Activated naive CD8-positive, alpha-beta T cell (primary cell): Measurements from ENCODE around the gene SCYL1.

Experiments used
- H3K27ac Mint-ChIP-seq: one replicate; pipeline ENCODE4 v1.8.0; 2021; ENCODE audit warnings: mixed read lengths
- H3K27me3 Mint-ChIP-seq: one replicate; pipeline ENCODE4 v1.8.0; 2021; ENCODE audit warnings: mixed read lengths
- H3K36me3 Mint-ChIP-seq: one replicate; pipeline ENCODE4 v1.8.0; 2021; ENCODE audit warnings: mixed read lengths
- H3K4me1 Mint-ChIP-seq: one replicate; pipeline ENCODE4 v1.8.0; 2021; ENCODE audit warnings: low read depth, mixed read lengths
- H3K4me3 Mint-ChIP-seq: one replicate; pipeline ENCODE4 v1.8.0; 2021; ENCODE audit warnings: mild to moderate bottlenecking, mixed read lengths
- H3K9me3 Mint-ChIP-seq: one replicate; pipeline ENCODE4 v1.8.0; 2021; ENCODE audit warnings: low read depth, mixed read lengths

SCYL1 gene

GRCh38 chr11:65489706-65490320, 35.1 kb upstream of the SCYL1 start:
- Mint-ChIP-seq H3K36me3 (no peaks in the 10 kb centered on the region), H3K4me1 (peaks cover 35% of the 10 kb centered on the region), H3K9me3 (no peaks in the 10 kb centered on the region), H3K27me3 (no peaks in the 10 kb centered on the region), H3K27ac (no peak overlapping the region), H3K4me3 (no peak overlapping the region)

- Mint-ChIP-seq H3K4me3 (no peak overlapping the region), H3K36me3 (no peaks in the 10 kb centered on the region), H3K27me3 (no peaks in the 10 kb centered on the region), H3K27ac (no peak overlapping the region), H3K4me1 (peaks cover 40% of the 10 kb centered on the region), H3K9me3 (no peaks in the 10 kb centered on the region)
These were observed 33.8 kb upstream of the SCYL1 start for GRCh38 chr11:65491163-65491465.

- no peaks in the 10 kb centered on the region for H3K9me3 Mint-ChIP-seq
- no peak overlapping the region for H3K27ac Mint-ChIP-seq
- H3K4me1 Mint-ChIP-seq: peaks cover 46% of the 10 kb centered on the region
- H3K4me3 Mint-ChIP-seq: no peak overlapping the region
- no peaks in the 10 kb centered on the region for H3K36me3 Mint-ChIP-seq
- no peaks in the 10 kb centered on the region for H3K27me3 Mint-ChIP-seq
These were observed 33.1 kb upstream of the SCYL1 start for GRCh38 chr11:65491614-65492386.

GRCh38 chr11:65492387-65492636, 32.6 kb upstream of the SCYL1 start:
- Mint-ChIP-seq H3K9me3 (no peaks in the 10 kb centered on the region), H3K4me3 (no peak overlapping the region), H3K27ac (peak overlapping the region; percentile 34), H3K36me3 (no peaks in the 10 kb centered on the region), H3K4me1 (peaks cover 48% of the 10 kb centered on the region), H3K27me3 (no peaks in the 10 kb centered on the region)

DNA sequence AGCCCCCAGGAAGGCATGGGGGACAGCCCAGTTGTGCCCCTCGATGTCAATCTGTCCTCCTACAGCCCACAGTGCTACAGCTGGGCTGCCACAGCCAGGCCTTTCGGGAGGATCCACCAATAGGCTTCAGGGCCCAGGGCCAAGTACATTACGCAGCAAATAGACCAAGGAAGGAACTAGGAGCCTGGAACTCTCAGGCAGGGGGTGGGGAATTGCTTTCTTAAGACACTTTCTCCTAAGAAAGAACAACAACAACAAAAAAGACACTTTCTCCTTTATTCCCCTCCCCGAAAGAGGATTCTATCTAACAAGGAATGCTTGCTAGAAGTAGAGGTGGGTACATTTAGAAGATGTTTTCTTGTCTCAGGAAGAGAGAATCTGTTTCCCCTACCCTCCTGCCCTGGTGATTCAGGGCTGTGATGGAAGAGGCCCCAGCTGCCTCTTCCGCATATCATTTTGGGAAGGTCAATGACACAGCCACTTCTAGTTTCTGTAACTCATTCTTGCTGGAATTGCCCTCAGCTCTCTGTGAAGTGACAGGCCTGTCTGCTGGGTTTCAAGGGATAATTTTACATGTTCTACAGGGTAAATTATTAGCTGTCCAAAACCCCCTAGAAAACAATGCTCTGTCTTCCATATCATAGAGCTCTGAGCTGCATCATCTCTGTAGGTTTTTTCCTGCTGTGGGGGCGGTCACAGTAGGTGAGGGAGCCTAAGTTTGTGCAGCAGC, 32.1 kb upstream of the SCYL1 start:
- Mint-ChIP-seq H3K4me3 (peak overlapping the region; percentile 66), H3K27ac (peak overlapping the region; percentile 91), H3K27me3 (no peaks in the 10 kb centered on the region), H3K4me1 (peaks cover 45% of the 10 kb centered on the region), H3K36me3 (no peaks in the 10 kb centered on the region), H3K9me3 (no peaks in the 10 kb centered on the region)

DNA sequence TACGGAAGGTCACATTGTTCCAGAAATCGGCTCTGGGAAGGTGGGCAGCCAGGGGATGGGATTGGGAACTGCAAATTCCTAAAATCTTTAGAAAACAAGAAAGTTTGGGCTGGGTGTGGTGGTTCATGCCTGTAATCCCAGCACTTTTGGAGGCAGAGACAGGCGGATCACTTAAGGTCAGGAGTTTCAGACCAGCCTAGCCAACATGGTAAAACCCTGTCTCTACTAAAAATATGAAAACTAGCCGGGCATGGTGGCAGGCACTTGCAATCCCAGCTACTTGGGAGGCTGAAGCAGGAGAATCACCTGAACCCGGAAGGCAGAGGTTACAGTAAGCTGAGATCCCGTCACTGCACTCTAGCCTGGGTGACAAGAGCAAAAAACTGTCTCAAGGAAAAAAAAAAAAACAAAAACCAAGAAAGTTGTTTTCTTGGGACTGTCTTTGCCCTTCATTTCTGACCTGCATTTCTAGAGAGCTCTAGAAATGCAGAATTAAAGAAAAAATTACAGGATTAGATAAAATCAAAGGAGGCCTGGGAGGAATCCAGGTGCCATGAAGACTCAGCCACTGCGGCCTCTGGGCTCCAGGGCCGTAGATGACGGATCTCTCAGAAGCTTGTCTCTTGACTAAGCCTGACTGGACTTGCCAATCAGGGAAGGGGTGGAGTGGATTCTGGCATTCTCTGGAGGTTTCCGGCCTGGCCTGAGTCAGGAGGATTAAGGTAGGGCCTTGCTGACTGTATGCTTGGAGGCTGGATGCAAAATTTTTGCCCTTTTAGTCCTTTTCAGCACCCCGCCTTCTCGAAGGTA, 31.3 kb upstream of the SCYL1 start:
- H3K4me3 Mint-ChIP-seq: peak overlapping the region; percentile 66
- no peaks in the 10 kb centered on the region for H3K36me3 Mint-ChIP-seq
- H3K27ac Mint-ChIP-seq: peak overlapping the region; percentile 91
- no peaks in the 10 kb centered on the region for H3K27me3 Mint-ChIP-seq
- H3K9me3 Mint-ChIP-seq: no peaks in the 10 kb centered on the region
- peaks cover 42% of the 10 kb centered on the region for H3K4me1 Mint-ChIP-seq

DNA sequence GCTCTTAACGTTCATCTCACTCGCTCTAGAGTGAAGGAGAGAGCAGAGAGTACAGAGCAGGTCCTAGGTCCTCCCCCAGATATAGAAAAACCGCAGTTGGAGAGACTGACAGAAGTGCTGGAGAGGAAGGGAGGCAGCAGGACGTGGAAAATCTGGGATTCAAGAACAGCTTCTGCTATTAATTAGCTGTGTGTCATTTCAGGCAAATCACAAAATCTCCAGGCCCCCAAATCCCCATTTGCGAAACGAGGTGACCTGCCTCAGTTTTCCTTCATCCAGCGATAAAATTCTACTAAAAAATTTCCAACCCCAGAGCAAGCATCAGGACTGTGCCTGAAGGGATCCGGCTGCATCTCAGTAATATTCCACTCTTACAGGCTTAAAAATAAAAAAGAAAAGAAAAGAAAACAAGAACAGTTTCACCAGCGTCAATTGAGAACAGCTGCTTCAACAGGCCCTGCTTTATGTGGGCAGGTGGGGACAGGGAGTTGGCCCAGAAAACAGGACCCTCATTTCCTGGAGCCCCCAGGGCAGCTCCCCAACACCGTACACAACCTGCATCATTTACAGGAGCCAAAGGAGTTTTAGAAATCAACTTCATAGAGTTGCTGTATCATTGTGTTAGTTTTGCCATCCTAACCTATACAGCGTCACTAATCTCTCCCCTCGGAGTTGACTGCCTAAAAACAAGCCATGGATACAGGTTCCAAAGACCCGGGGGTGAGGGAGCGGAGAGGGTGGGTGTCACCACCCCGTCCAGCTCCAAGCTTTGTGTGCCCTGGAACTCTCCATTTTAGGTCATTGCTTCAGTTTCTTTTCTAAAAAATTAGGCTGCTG, 28.4 kb upstream of the SCYL1 start:
- Mint-ChIP-seq H3K9me3 (no peaks in the 10 kb centered on the region), H3K27me3 (no peaks in the 10 kb centered on the region), H3K27ac (no peak overlapping the region), H3K36me3 (peaks cover 8% of the 10 kb centered on the region), H3K4me3 (no peak overlapping the region), H3K4me1 (peaks cover 40% of the 10 kb centered on the region)

GRCh38 chr11:65497141-65498041, 27.5 kb upstream of the SCYL1 start:
- Mint-ChIP-seq H3K27me3 (no peaks in the 10 kb centered on the region), H3K4me1 (peaks cover 37% of the 10 kb centered on the region), H3K4me3 (no peak overlapping the region), H3K36me3 (peaks cover 13% of the 10 kb centered on the region), H3K27ac (no peak overlapping the region), H3K9me3 (no peaks in the 10 kb centered on the region)

- Mint-ChIP-seq H3K4me1 (peaks cover 32% of the 10 kb centered on the region), H3K36me3 (peaks cover 18% of the 10 kb centered on the region), H3K27ac (no peak overlapping the region), H3K4me3 (no peak overlapping the region), H3K27me3 (no peaks in the 10 kb centered on the region), H3K9me3 (no peaks in the 10 kb centered on the region)
These were observed 26.7 kb upstream of the SCYL1 start for GRCh38 chr11:65498042-65498726.

DNA sequence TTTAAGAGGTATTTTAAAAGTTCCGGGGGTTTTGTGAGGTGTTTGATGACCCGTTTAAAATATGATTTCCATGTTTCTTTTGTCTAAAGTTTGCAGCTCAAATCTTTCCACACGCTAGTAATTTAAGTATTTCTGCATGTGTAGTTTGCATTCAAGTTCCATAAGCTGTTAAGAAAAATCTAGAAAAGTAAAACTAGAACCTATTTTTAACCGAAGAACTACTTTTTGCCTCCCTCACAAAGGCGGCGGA, 26.2 kb upstream of the SCYL1 start:
- H3K36me3 Mint-ChIP-seq: peaks cover 20% of the 10 kb centered on the region
- peaks cover 32% of the 10 kb centered on the region for H3K4me1 Mint-ChIP-seq
- no peak overlapping the region for H3K27ac Mint-ChIP-seq
- H3K9me3 Mint-ChIP-seq: no peaks in the 10 kb centered on the region
- no peaks in the 10 kb centered on the region for H3K27me3 Mint-ChIP-seq
- no peak overlapping the region for H3K4me3 Mint-ChIP-seq

- Mint-ChIP-seq H3K4me1 (peaks cover 36% of the 10 kb centered on the region), H3K4me3 (no peak within 1 kb of the TSS), H3K27me3 (no peaks in the 10 kb centered on the region), H3K36me3 (peaks cover 23% of the 10 kb centered on the region), H3K27ac (no peak within 1 kb of the TSS), H3K9me3 (no peaks in the 10 kb centered on the region)
These were observed 25.7 kb upstream of the SCYL1 start, which contains the start of gene MALAT1 for GRCh38 chr11:65498977-65499712. Gene MALAT1 (plus strand): TSS chr11:65499045.

DNA sequence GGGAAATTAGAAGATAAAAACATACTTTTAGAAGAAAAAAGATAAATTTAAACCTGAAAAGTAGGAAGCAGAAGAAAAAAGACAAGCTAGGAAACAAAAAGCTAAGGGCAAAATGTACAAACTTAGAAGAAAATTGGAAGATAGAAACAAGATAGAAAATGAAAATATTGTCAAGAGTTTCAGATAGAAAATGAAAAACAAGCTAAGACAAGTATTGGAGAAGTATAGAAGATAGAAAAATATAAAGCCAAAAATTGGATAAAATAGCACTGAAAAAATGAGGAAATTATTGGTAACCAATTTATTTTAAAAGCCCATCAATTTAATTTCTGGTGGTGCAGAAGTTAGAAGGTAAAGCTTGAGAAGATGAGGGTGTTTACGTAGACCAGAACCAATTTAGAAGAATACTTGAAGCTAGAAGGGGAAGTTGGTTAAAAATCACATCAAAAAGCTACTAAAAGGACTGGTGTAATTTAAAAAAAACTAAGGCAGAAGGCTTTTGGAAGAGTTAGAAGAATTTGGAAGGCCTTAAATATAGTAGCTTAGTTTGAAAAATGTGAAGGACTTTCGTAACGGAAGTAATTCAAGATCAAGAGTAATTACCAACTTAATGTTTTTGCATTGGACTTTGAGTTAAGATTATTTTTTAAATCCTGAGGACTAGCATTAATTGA, 25.0 kb upstream of the SCYL1 start:
- Mint-ChIP-seq H3K4me3 (no peak overlapping the region), H3K9me3 (no peaks in the 10 kb centered on the region), H3K4me1 (peaks cover 38% of the 10 kb centered on the region), H3K36me3 (peaks cover 30% of the 10 kb centered on the region), H3K27me3 (no peaks in the 10 kb centered on the region), H3K27ac (no peak overlapping the region)
